Activated T-helper 9 cell treated with anti-CD3 and anti-CD28 coated beads, Interleukin-2, amount 50 U/mL, for 16 hours (primary cell): ENCODE measurements around the gene RASAL3.
"Not testable (repeated sequence)": the region's sequence is repeated elsewhere in the genome, so short reads cannot be mapped to it uniquely, and the experiment has no call there.

Experiments
- DNase-seq: peaks from one replicate; pipeline ENCODE4 v3.0.0-alpha.2; 2020; ENCODE audit warnings: low read depth

RASAL3 gene

DNA sequence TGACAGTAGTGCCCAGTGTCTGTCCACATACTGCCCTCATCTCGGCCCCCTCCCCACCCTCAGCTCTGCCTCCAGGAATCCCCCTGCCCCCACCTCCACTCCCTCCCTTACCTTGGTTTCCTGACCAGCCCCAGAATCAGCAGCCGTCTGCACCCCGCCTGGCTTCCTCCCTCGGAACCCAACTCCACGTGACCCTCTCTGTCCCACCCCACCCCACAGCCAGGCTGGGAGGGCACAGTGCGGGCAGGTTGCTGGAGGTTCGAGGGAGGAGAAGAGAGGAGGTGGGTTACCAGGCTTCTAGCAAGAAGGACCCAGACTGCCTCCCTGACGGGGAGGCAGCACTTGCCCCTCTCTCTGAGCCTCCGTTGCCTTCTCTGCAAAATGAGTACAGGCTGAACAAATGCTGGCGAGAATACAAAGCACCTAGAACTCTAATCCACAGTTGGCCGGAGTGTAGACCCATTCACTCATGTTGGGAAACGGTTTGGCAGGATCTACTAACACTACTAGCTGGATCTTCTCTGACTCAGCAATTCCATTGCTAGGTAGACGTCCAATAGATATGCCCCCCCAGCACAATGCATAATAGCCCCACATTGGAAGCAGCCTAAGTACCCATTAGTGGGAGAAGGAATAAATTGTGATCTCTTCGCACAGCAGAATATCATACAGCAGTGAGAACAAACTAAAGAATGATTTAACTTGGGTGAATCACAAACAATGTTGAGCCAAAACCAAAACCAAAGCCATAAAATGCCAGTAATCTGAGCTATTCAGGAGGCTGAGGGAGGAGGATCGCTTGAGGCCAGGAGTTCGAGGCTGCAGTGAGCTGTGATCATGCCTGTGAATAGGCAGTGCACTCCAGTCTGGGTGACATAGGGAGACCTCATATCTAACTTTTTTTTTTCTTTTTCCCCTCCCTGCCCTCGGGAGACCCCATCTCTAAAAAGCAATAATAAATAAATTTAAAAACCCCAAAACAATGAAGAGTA is at the start of gene RASAL3:
RASAL3 (minus strand) TSS at position 151 of the 992 bp plus-strand sequence. CDS start 186 bp downstream, outside the sequence.
- DNase-seq, result peak; percentile 52

DNA sequence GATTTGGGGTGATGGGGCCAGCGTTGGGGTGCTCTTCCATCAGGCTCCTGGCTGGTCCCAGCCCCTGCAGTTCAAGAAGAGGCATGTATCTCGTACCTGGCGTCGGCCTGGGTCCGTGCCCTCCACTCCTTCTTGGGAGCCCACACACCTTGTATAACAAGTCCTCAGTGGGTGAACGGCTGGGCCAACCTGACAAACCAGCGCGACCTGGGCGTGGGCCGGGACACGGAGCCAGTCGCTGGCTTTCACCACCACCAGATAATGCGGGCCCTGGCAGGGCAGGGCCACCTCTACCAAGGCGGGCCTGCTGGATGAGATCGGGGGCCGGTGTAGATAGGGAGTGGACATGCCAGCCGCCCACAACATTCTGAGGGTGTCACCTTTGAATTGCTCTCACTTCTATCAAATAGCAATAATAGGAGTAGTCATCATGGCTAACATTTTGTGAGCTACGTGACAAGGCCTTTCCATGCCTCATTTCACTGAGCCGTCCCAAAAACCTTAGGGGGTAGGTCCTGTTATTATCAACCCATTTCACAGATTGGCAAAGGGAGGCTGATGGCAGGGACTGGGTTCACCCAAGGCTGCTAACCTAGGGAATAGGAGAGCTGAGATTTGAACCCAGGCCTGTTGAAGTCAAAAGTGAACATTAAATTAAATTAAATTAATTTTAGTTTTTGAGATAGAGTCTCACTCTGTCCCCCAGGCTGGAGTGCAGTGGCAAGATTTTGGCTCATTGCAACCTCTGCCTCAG is 47.5 kb upstream of the RASAL3 start:
- no peak for DNase-seq

DNA sequence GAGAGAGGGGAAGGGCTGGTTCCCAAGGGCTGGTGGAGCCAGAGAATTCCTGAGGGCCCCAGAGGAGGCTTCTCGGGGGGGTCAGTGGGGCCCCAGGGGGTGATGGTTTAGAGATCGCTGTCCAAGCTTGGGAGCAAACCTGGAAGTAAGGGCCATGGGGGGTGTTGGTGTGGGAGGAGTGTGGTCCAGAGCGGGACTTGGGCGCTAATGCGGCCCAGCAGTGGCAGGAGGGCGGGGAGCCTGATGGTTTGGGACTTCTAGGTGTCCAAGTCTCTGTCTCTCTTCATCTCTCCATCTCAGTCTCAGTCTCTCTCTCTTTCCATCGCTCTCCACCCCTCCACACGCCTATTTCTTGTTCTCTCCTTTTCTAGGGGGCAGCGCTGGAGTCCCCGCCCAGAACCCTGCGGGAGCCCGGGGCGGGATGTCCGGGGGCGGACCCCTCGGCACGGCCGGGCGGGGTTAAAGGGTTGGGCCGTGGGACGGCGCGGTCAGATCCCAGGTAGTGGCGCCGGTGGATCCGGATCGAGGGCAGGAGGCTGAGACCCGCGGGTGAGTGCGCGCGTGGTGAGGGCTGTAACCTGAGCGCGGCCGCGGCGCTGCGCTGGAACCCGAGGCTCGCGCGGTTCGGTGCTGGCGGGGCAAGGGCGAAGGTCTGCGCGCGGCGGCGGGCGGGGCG is 43.8 kb upstream of the RASAL3 start, which contains the start of gene CYP4F22:
CYP4F22 (plus strand) TSS at position 491 of the 676 bp plus-strand sequence. CDS start 16,812 bp downstream, outside the sequence.
- no peak for DNase-seq

DNA sequence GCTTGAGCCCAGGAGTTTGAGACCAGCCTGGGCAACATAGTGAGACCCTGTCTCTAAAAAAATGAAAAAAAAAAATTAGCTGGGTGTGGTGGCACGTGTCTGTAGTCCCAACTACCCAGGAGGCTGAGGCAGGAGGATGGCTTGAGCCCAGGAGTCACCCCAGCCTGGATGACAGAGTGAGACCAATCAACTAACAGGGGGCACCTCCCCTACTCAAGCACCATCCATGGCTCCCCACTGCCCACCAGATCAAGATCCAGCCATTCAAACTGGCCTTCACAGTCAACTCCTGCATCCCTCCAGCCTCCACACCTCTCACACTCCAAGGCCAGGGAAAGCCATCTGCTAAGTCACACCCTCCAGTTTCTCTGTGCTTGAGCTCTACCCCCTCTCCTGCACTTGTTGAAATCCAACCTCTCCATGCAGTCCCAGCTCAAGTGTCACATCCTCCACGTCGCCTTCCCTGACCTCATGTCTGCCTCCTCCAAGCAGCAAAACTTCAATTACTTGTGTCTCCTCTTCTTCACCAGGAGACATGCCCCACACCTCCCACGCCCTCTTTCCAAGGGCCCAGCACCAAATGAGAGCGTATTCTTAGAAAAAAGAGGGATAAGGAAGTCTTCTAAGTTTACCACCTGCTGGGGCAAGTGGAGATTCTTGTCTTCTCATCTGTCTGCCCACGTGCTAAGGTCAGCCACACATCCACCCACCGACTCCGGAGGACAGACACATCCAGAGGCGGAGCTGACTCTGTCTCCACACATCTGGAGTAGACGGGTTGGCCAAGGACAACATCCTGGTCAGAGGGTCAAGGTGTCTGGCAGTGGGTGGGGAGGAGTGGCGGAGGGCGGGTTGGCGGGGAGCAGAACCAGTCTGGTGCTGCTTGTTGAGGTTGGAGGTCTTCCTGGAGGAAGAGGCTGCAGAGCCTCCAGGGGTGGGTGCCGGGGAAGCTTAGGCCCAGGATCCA is 43.0 kb upstream of the RASAL3 start:
- no peak for DNase-seq

DNA sequence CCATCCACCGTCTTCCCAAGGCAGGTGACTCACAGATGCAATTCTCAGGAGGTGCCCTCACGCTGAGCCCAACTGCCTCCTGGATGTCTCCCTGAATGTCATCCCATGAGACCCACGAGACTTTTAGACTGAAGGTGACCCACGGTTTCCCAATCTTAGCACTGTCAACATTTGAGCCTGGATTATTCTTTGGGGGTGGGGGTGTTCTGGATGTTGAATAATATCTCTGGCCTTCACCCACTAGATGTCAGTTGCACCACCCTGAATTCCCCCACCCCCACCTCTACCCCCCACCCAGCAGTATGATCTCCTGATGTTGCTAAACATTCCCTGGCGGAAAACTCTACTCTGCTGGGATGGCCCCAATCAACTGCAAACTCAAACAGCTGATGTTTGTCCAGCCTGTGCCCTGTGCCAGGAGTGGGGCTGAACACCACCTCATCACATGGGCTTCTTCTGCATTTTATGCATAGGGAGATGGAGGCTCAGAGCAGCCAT is 41.8 kb upstream of the RASAL3 start:
- DNase-seq, result no peak

DNA sequence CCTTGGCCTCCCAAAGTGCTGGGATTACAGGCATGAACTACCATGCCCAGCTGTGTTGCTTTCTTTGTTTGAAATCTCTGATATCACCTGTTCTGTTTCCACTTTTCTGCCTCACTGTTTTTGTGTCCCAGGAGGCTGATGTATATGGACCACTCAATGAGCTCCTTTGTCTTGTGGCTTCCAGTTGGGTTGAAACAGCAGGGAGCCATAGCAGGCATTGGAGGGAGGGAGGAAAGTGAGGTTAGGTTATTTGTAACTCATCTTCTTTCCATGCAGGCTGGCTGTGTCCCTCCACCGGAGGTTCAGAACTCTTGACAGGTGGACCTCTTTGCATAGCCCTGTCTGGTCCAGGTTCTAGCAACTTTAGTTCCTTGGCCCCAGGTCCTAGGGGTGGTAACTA is 37.9 kb upstream of the RASAL3 start:
- no peak for DNase-seq

DNA sequence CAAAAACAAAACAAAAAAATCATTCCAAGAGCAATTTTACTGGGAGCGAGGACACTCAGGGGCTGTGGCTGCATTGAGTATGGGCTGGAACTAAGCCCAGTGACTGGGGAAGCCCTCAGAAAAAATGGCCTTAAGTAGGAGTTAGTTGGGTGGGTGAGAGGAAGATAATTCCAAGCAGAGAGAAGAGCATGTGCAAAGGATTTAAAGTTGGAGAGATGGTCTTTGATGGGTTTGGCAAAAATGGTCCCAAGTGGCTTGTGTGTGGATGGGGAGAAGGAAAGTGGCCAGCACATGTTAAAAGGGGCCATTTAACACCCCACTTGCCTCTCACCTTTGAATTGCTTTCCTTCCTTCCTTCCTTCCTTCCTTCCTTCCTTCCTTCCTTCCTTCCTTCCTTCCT is 37.3 kb upstream of the RASAL3 start:
- no peak for DNase-seq

DNA sequence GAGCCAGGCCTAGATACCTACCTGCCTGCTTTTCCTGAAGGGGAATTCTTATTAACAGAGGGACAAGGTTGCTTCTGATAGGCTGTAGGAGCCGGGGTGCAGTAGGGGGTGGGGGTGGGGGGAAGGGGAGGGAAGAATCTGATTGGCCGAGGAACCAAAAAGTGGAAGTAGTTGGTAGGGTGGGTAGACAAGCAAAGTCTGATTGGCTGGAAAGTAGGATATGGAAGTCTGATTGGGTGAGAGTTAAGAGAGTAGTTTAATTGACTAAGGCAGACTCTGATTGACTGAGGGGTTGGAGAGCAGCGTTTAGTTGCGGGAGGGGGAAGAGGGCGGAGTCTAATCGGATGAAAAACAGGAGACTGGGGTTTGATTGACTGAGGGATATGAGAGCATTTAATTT is 34.6 kb upstream of the RASAL3 start:
- no peak for DNase-seq

DNA sequence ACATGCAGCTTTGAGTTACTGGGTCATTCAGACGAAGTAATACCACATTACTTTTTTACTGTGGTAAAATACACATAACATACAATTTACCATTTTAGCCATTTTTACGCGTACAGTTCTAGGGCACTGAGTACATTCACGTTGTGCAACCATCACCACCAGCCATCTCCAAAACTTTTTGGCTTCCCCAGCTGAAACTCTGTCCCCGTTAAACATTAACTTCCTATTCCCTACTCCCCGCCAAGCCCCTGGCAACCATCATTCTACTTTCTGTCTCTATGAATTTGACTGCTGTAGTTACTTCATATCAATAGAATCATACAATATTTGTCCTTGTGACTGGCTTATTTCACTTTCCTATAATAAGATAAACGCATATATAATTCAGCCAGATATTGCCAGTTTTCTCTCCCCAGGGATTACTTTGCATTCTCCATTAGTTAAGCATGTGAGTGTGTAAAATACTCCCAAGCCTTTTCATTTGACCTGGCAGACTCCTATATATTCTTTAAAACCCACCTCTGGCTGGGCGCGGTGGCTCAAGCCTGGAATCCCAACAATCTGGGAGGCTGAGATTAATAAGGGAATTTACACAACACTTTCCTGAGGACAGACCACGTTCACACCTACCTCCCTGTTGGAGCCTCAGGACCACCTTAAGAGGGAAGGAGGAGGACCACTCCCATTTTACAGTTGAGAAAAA is 34.0 kb upstream of the RASAL3 start:
- DNase-seq, result no peak

DNA sequence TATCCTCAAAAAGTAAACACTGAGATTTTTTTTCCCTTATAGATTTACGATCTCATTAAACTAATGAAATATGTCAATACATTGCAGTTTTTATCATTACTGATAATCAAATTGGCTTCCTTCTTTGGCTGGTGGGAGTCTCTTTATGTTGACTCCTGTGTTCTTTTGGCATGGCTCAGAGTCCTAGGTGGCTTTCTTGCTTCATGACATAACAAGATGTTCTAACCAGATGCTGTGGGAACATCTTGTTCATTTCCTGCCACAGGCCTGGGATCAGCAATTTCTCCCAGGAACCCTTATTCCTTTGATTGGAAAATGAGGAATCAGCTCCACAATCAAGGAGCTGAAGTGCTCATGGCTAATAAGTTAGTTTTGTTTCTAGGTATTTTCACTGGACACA is 30.8 kb upstream of the RASAL3 start:
- no peak for DNase-seq

DNA sequence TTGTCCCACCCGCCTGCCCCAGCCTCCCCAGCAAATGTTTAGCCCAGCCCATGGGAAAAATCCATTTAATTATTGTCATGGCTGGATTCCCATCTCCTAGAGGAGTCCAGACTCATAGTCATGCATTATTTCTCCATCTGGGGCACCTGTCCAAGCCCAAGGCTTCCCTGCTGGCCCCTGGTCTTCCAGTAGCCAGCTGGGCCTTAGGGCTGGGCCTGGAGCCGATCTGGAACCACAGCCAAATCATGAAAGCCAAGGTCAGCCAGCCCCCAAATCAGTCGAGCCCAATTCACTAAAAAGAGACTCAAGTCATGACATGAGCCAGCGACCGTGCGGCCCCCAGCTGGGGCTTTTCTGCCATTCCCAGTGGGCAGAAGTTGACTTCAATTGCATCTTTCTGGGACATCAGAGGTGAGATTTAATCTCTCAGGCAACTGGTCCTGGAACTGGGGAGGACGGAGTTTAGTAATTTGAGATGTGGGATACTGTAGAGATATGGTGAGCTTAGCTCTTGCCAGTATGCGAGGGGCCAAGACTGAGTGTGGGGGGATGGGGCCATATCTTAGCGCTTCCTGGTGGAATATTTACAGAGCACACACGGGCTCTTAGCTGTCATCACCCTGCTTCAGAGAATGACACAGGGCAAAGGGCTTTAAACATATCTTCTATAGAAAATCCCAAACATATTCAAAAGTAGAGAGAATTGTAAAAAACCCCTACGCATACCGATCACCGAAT is 24.3 kb upstream of the RASAL3 start:
- DNase-seq, result no peak

DNA sequence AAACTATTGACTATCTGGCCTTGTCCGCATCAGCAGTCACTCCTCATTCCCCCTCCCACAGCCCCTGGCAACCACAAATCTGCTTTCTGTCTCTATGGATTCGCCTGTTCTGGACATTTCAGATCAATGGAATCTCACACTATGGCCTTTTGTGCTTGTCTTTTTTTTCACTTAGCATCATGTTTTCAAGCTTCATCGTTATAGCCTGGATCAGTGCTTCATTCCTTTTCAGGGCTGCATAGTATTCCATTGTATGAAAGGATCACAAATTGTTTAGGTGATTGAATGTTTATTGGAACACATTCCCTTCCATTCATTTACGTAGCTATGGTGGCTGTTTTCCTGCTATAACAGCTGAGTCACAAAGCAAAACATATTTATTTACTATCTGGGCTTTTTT is 22.7 kb upstream of the RASAL3 start:
- no peak for DNase-seq

DNA sequence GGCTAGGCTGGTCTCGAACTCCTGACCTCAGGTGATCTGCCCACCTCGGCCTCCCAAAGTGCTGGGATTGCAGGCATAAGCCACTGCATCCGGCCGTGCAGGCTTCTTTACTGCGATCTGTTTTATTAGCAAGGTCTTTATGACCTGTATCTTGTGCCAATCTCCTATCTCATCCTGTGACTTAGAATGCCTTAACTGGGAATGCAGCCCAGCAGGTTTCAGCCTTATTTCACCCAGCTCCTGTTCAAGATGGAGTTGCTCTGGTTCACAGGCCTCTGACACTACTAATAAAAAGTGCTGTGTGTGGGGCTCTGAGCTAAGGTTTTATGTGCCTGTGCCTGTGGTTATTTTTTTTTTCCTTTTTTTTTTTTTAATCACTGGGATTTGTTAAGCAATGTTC is 21.4 kb upstream of the RASAL3 start:
- not testable (repeated sequence) for DNase-seq

DNA sequence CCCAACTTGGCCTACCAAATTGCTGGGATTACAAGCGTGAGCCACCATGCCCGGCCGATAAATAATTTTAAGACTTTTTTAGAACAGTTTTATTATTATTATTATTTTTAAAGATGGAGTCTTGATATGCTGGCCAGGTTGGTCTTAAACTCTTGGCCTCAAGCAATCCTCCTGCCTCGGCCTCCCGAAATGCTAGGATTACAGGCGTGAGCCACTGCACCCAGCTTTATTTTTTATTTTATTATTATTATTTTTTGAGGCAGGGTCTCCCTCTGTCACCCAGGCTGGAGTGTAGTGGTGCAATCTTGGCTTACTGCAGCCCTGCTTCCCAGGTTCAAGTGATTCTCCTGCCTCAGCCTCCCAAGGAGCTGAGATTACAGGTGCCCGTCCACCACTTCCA is 16.7 kb upstream of the RASAL3 start:
- not testable (repeated sequence) for DNase-seq

DNA sequence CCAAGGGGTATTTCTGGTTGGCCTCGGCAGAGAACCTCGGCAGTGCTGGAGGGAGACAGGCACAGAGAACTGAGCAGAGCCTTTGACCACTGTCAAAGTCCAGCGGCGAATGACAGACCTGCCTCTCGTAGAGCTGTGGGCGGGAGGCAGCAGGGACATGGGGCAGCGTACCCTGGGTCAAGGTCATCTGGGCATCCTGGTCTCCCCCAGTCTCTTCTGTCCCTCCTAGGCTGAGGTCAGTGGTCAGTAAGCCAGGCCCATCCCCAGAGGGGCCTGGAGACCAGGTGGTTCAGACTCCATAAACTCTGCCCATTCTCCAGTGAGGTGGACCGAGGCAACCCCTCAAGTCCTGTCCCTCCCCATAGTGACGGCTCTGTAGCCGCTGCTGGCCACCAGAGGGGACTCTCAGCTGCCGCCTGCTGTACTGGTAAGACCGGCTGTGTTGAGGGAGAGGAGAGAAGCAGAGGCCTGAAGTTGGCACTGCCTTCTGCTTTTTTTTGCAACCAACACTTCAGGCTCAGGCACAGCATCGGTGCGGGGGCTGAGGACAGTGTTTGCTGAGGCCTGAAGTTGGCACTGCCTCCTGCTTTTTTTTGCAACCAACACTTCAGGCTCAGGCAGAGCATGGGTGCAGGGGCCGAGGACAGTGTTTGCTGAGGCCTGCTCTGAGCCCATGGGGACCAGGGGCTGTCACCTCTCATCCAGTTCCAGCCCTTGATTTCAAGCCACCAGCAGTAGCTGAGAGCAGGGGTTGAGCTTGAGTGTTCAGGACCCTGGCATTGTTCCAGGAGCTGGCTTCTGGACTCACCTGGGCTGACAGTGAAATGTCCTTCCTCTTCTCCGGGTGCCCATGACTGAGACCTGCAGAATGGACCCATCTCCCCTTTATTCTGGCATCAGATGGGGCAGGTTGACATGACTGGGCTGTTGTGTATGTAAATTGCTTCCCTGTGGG is 15.3 kb upstream of the RASAL3 start, which contains the start of gene PGLYRP2:
PGLYRP2 (minus strand) TSS at position 111 of the 955 bp plus-strand sequence. CDS start 130 bp downstream, outside the sequence.
- DNase-seq, result no peak

DNA sequence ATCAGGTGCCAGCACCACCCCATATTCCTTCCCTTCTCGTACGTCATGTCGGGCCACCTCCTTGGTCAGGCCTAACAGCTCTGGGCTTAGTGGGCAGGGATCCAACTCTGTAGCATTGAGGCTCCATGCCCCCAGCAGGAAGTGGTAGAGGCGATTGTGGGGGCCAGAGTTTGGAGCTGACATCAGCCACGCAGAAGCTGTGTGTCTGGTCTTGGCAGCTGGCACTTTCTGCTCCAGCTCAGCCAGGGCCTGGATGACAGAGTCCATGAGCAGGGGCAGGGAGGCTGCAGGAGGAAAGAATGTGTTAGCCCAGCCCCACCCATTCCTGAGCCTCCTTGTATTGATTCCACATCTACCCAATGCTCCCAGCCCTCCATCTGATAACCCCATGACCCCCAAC is 12.0 kb upstream of the RASAL3 start:
- no peak for DNase-seq

DNA sequence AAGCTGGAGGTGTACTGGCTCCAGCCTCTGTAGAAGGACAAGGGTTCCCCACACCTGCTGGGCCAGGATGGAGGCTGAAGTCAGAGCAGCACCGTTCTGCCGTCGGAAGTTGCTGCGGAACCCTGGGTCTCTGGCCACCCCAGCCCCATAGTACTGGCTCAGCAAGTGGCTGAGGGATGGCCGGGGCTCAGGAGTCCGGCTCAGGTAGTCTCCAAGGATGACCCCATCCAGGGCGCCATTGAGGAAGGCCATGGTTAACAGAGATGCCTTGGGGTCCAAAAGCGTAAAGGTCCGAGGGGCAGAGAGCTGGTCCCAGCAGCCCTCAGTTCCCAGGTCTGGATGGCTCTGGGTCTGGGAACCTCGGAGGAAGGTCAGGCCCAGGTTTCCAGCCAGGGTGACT is 11.3 kb upstream of the RASAL3 start:
- no peak for DNase-seq

DNA sequence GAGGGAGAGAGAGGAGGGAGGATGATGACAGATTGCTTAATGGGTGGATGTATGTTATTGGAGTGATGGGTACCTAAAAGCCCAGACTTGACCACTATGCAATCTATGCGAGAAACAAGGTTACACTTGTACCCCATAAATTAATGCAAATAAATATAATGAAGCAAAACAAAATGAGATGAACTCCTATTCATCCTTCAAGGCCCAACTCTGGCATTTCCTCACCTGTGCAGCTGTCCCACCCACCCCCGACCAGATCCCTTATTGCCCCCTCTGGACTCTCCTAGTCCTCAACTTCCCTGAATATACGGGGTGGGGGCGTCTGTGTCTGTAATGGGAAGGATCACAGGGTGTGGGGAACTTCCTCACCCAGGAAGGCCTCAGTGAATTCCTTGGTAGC is 10.8 kb upstream of the RASAL3 start:
- DNase-seq, result no peak
